ENCODE measurements around the gene AK4. TPM values are rescaled to one million over a fixed set of nuclear protein-coding genes. Genes with fewer than 3 reads are reported as not detected.

Gene AK4
- total RNA-seq, 2 experiments from 2014 or later: 0.08 to 0.14 TPM

DNA sequence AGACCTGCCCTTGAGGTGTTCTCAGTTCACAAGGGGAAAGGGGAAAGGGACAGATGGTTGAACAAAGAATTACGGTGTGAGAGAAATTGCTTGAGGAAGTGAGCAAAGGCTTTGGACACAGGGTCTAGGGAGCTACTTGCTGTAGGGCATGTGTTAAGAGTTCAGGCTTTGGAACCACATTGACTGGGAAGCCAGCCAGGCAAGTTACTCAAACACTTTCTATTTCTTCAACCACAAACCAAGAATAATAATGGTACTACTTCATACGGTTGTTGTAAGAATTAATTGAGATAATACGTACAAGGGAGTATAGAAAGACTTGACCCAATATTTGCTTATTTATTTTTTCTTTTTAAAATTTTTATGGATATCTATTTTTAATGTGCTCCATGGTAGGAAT is 26.6 kb downstream of the AK4 start:
- TF ChIP-seq, protein P1, sequence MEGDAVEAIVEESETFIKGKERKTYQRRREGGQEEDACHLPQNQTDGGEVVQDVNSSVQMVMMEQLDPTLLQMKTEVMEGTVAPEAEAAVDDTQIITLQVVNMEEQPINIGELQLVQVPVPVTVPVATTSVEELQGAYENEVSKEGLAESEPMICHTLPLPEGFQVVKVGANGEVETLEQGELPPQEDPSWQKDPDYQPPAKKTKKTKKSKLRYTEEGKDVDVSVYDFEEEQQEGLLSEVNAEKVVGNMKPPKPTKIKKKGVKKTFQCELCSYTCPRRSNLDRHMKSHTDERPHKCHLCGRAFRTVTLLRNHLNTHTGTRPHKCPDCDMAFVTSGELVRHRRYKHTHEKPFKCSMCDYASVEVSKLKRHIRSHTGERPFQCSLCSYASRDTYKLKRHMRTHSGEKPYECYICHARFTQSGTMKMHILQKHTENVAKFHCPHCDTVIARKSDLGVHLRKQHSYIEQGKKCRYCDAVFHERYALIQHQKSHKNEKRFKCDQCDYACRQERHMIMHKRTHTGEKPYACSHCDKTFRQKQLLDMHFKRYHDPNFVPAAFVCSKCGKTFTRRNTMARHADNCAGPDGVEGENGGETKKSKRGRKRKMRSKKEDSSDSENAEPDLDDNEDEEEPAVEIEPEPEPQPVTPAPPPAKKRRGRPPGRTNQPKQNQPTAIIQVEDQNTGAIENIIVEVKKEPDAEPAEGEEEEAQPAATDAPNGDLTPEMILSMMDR (IDR thresholded peaks at IDR 0.05): no peak
- no peaks in the 10 kb centered on the region for H3K36me3 ChIP-seq (ENCODE audit: insufficient read depth, low read length)
- no peak overlapping the region for H3K4me3 Mint-ChIP-seq
- no peak for ATAC-seq (ENCODE audit: poor library complexity)
- no peaks in the 10 kb centered on the region for H3K4me1 Mint-ChIP-seq (ENCODE audit: low read depth)
- no peak overlapping the region for H3K27ac ChIP-seq (ENCODE audit: low read depth in 1 of 2, low read length in 2 of 2)
- CTCF ChIA-PET: no interaction called here
- H3K4me3 ChIP-seq (ENCODE audit: low read length): no peak overlapping the region
- H3K27me3 ChIP-seq (ENCODE audit: control insufficient read depth in 1 of 2, insufficient read depth in 2 of 2, low read length in 2 of 2): peaks cover 0 to 6% of the 10 kb centered on the region in 2 experiments
- no peaks in the 10 kb centered on the region for H3K9me3 ChIP-seq (ENCODE audit: control insufficient read depth in 1 of 2, insufficient read depth in 1 of 2, low read length in 2 of 2)
- H3K27ac Mint-ChIP-seq: no peak overlapping the region
- no peaks in the 10 kb centered on the region for H3K4me1 ChIP-seq (ENCODE audit: insufficient read depth, low read length)
- H3K27me3 Mint-ChIP-seq: peaks cover 7% of the 10 kb centered on the region
- H3K36me3 Mint-ChIP-seq (ENCODE audit: low read depth): no peaks in the 10 kb centered on the region
- peak in 2 of 14 experiments; percentile 9 to 20 for DNase-seq
- no peaks in the 10 kb centered on the region for H3K9me3 Mint-ChIP-seq
- intact Hi-C loops (cut with DNase I, micrococcal nuclease): no loop called here
- POLR2A ChIA-PET: no interaction called here

DNA sequence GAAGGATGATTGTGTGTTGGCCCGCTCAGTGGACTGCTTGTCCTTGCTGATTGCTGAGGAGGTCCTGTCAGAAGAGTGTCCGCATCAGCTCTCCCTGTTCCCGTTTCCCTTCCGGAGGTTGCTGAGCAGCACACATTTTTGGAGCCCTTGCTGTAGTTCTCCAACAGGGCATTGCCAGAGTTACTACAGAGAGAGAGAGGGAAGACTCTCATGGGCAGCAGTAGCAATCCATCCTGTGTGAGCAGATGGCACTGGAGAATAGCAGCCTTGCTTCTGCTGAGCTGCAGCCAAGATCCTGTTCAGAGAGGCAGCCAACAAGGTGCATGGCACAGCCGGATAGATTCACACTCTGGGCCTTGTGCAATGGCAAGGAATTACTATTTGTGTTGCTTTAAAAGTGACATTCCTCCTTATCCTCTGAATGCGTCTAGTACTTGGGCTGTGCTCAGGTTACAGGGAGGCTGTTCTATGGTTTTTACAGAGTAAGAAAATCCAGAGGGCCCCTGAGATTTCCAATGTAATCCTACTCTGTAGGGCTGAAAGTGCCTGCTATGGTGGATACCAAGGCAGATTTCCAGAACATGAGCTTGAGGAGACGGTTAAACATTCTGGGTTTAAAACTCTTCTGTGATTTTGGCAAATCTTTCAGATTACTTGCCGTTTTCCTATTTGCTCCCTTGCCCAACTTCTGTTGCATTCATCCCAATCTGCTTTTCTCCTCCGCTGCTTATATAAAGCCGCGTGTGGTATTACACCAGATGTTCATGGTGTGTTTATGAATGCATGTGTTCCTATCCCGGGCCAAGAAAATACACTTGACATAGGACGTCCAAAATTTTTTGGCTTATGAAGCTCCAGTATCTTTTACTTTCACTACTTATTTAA is 27.4 kb downstream of the AK4 start:
- H3K4me3 Mint-ChIP-seq: no peak overlapping the region
- Histone ChIP-seq H3K4me1 (ENCODE audit: insufficient read depth, low read length) (no peaks in the 10 kb centered on the region), H3K36me3 (ENCODE audit: insufficient read depth, low read length) (no peaks in the 10 kb centered on the region), H3K9me3 (ENCODE audit: control insufficient read depth in 1 of 2, insufficient read depth in 1 of 2, low read length in 2 of 2) (no peaks in the 10 kb centered on the region), H3K27me3 (ENCODE audit: control insufficient read depth in 1 of 2, insufficient read depth in 2 of 2, low read length in 2 of 2) (peaks cover 0 to 6% of the 10 kb centered on the region in 2 experiments), H3K4me3 (ENCODE audit: low read length) (no peak overlapping the region), H3K27ac (ENCODE audit: low read depth in 1 of 2, low read length in 2 of 2) (no peak overlapping the region)
- H3K36me3 Mint-ChIP-seq (ENCODE audit: low read depth): no peaks in the 10 kb centered on the region
- TF ChIP-seq, protein P1 (IDR thresholded peaks at IDR 0.05): no peak
- DNase-seq: no peak
- no peaks in the 10 kb centered on the region for H3K9me3 Mint-ChIP-seq
- H3K27me3 Mint-ChIP-seq: peaks cover 7% of the 10 kb centered on the region
- no peak for ATAC-seq (ENCODE audit: poor library complexity)
- ChIA-PET POLR2A (no interaction called here), CTCF (no interaction called here)
- no peaks in the 10 kb centered on the region for H3K4me1 Mint-ChIP-seq (ENCODE audit: low read depth)
- no peak overlapping the region for H3K27ac Mint-ChIP-seq
- intact Hi-C loops (cut with DNase I, micrococcal nuclease): no loop called here

DNA sequence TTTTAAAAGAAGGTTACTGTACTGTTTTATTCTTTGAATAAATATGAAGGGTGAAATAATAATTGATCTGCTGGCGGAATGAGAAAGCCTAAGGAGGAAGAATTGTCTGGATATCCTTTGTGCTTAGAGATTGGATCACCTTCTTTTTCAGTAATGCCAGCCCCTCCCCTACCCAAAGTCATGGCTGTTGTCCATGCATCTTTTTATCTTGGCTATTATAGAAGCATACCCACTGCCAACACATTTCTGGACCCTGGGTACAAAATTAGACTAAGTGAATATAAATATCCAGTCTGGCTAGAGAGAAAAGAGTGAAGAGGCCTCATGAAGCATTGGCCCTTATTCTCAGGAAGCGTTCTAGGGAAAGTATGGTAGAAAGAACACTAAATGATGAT is 28.1 kb downstream of the AK4 start:
- peaks cover 0 to 6% of the 10 kb centered on the region in 2 experiments for H3K27me3 ChIP-seq (ENCODE audit: control insufficient read depth in 1 of 2, insufficient read depth in 2 of 2, low read length in 2 of 2)
- POLR2A ChIA-PET: no interaction called here

More for the DNA sequence above, 28.1 kb downstream of the AK4 start:
- H3K4me1 ChIP-seq (ENCODE audit: insufficient read depth, low read length): no peaks in the 10 kb centered on the region
- no peak for ATAC-seq (ENCODE audit: poor library complexity)
- DNase-seq: no peak
- CTCF ChIA-PET: no interaction called here
- Mint-ChIP-seq H3K4me1 (ENCODE audit: low read depth) (no peaks in the 10 kb centered on the region), H3K9me3 (no peaks in the 10 kb centered on the region), H3K27me3 (peaks cover 7% of the 10 kb centered on the region), H3K36me3 (ENCODE audit: low read depth) (no peaks in the 10 kb centered on the region), H3K4me3 (no peak overlapping the region), H3K27ac (no peak overlapping the region)
- no peaks in the 10 kb centered on the region for H3K36me3 ChIP-seq (ENCODE audit: insufficient read depth, low read length)
- TF ChIP-seq, protein P1 (IDR thresholded peaks at IDR 0.05): no peak
- H3K27ac ChIP-seq (ENCODE audit: low read depth in 1 of 2, low read length in 2 of 2): no peak overlapping the region
- no peak overlapping the region for H3K4me3 ChIP-seq (ENCODE audit: low read length)
- H3K9me3 ChIP-seq (ENCODE audit: control insufficient read depth in 1 of 2, insufficient read depth in 1 of 2, low read length in 2 of 2): no peaks in the 10 kb centered on the region
- intact Hi-C loops (cut with DNase I, micrococcal nuclease): no loop called here

All from CD4-positive, alpha-beta T cell (primary cell).